GM23248 (cell line): ENCODE measurements around the gene TMC2. TPM values are rescaled to one million over a fixed set of nuclear protein-coding genes. Genes with fewer than 3 reads are reported as not detected.

Experiments used
- DNase-seq: peaks from one replicate; pipeline ENCODE4 v3.0.0-alpha.2; 2015
- H2AFZ ChIP-seq: fragments of 200-600 bp; sonication (generic); 2 replicates; pipeline ENCODE4 v1.6.1; 2016; ENCODE audit warnings: antibody characterized with exemption
- H3F3A ChIP-seq: fragments of 200-600 bp; sonication (generic); 2 replicates; pipeline ENCODE4 v1.6.1; 2016; ENCODE audit warnings: mild to moderate bottlenecking, antibody characterized with exemption, mixed run types; ENCODE audit not compliant: insufficient read depth
- H3K27ac ChIP-seq: fragments of 200-600 bp; sonication (generic); 2 replicates; pipeline ENCODE4 v1.5.1; 2016; ENCODE audit warnings: mild to moderate bottlenecking
- H3K27me3 ChIP-seq: fragments of 200-600 bp; sonication (generic); replicated peaks from 2 replicates; pipeline ENCODE4 v1.6.1; 2016; ENCODE audit warnings: mild to moderate bottlenecking; ENCODE audit not compliant: insufficient read depth
- H3K36me3 ChIP-seq: fragments of 200-600 bp; sonication (generic); 2 replicates; pipeline ENCODE4 v1.6.1; 2016; ENCODE audit warnings: low read depth, mild to moderate bottlenecking
- H3K4me1 ChIP-seq: fragments of 200-600 bp; sonication (generic); 2 replicates; pipeline ENCODE4 v1.6.1; 2016; ENCODE audit warnings: mild to moderate bottlenecking; ENCODE audit not compliant: insufficient read depth
- H3K4me2 ChIP-seq: fragments of 200-600 bp; sonication (generic); one replicate; pipeline ENCODE4 v1.6.1; 2016; ENCODE audit warnings: mild to moderate bottlenecking; ENCODE audit not compliant: unreplicated experiment
- H3K4me3 ChIP-seq: fragments of 200-600 bp; sonication (generic); 2 replicates; pipeline ENCODE4 v1.5.1; 2016; ENCODE audit warnings: mild to moderate bottlenecking
- H3K79me2 ChIP-seq: fragments of 200-600 bp; sonication (generic); 2 replicates; pipeline ENCODE4 v1.6.1; 2016; ENCODE audit warnings: mild to moderate bottlenecking; ENCODE audit not compliant: insufficient read depth
- H3K9ac ChIP-seq: fragments of 200-600 bp; sonication (generic); 2 replicates; pipeline ENCODE4 v1.6.1; 2016; ENCODE audit warnings: mild to moderate bottlenecking
- H3K9me2 ChIP-seq: fragments of 200-600 bp; sonication (generic); 2 replicates; pipeline ENCODE4 v1.6.1; 2016; ENCODE audit warnings: mixed run types, mild to moderate bottlenecking, moderate library complexity; ENCODE audit not compliant: insufficient read depth
- H3K9me3 ChIP-seq: fragments of 200-600 bp; sonication (generic); one replicate; pipeline ENCODE4 v1.6.1; 2017; ENCODE audit warnings: low read depth
- H4K20me1 ChIP-seq: fragments of 200-600 bp; sonication (generic); 2 replicates; pipeline ENCODE4 v1.6.0; 2016; ENCODE audit not compliant: insufficient read depth
- EZH2 ChIP-seq: fragments of 200-600 bp; sonication (generic); IDR thresholded peaks from 2 replicates; pipeline ENCODE4 v1.6.1; 2018; ENCODE audit warnings: antibody characterized with exemption, mild to moderate bottlenecking; ENCODE audit not compliant: insufficient read depth, poor library complexity, severe bottlenecking
- EZH2phosphoT487 ChIP-seq: fragments of 200-600 bp; sonication (generic); IDR thresholded peaks from 2 replicates; pipeline ENCODE4 v1.6.1; 2018; ENCODE audit warnings: antibody characterized with exemption, moderate library complexity, mild to moderate bottlenecking, low read depth; ENCODE audit not compliant: insufficient read depth
- WGBS, 2 experiments: methylation state at CpG; one replicate each; pipeline ENCODE4 v1.1.6; 2015 to 2017; ENCODE audit warnings: low lambda C conversion rate in 2 of 2, low coverage in 1 of 2; ENCODE audit errors: missing lambda C conversion rate in 2 of 2; 5-methylcytosine and 5-hydroxymethylcytosine counted together
- in situ Hi-C: fragments of 300-500 bp; cut with MboI; formaldehyde crosslinking; loops from 2 replicates; pipeline ENCODE4 v1.15.0; 2020
- polyA plus RNA-seq: library from polyadenylated mRNA; unstranded; fragments of >200 nt; fragmentation: Nextera tagmentation; extraction: Ambion mirVana; gene quantifications from 2 replicates; pipeline ENCODE4 v1.2.1, GENCODE V29; 2016
- total RNA-seq: library from RNA; depleted of rRNA; stranded (reverse); fragments of >200 nt; shearing (Covaris generic); gene quantifications from 2 replicates; pipeline ENCODE4 v1.2.3, GENCODE V29; 2014

TMC2 gene
- total and polyA plus RNA-seq, 2 experiments from 2014 or later: not detected

DNA sequence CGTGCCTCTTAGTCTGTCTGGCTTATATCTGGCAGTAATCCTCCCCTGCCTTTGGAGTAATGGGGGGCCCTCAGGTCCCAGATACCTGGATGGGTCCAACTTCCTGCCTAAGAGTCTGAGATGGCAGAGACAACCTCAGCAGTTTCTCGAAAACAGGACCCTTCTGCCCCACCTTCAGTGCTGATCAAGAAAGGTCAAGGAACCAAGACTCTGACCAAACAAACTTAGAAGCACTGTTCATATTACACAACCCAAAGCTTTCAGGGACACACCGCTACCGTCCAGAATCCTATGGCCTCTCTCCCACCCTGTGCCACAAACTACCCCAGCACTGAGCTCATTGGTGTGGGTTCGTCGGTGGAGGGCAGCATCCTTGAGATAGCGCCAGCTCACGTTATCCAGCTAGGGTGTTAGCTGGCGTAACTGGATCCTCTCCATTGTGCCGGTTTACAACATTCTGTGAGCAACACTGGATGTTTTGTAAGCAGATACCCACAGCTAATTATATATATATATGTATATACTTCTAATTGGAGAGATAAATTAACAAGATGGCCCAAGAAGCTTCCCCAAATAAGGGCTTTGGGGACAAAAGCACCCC, 7.6 kb upstream of the TMC2 start:
- Histone ChIP-seq H4K20me1 (no peaks in the 10 kb centered on the region), H3K9me2 (no peaks in the 10 kb centered on the region), H3K4me3 (no peak overlapping the region), H2AFZ (no peak overlapping the region), H3K4me1 (no peaks in the 10 kb centered on the region), H3K9me3 (no peaks in the 10 kb centered on the region), H3K9ac (no peak overlapping the region), H3K27ac (no peak overlapping the region), H3K4me2 (no peak overlapping the region), H3K27me3 (no peaks in the 10 kb centered on the region), H3K79me2 (no peaks in the 10 kb centered on the region), H3F3A (no peaks in the 10 kb centered on the region), H3K36me3 (no peaks in the 10 kb centered on the region)
- TF ChIP-seq EZH2 (no peak), EZH2phosphoT487 (no peak)
- 60 to 63% methylated on average over 10 of the region's 10 CpGs for WGBS, 2 experiments
- in situ Hi-C loops: loop anchor here (10.0 kb wide), 1 partner anchor 116 kb away; no protein-coding TSS in a partner anchor
- no peak for DNase-seq

DNA sequence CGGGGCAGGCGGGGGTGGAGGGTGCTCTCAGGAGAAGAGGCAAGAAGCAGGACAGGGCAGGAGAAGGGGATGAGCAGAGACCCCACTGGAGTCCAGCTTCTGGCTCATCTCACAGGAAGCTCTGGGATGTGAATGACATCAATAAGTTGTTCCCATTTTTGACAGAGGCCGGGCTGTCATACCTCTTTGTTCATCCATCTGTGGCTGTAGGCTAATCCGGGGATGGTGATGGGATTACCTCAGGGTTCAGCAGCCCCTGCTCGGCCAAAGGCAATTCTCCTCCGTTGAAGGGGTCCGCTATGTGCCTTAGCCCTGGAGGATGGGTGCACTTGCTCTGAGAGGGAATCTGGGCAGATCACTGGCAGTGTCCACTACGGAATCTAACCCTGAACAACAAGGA, 3.3 kb upstream of the TMC2 start:
- TF ChIP-seq EZH2phosphoT487: no peak
- TF ChIP-seq EZH2: no peak
- Histone ChIP-seq H3K4me3 (no peak overlapping the region), H3K4me1 (no peaks in the 10 kb centered on the region), H2AFZ (no peak overlapping the region), H4K20me1 (no peaks in the 10 kb centered on the region), H3K9ac (no peak overlapping the region), H3K36me3 (no peaks in the 10 kb centered on the region), H3F3A (no peaks in the 10 kb centered on the region), H3K9me3 (no peaks in the 10 kb centered on the region), H3K27ac (no peak overlapping the region), H3K79me2 (no peaks in the 10 kb centered on the region), H3K4me2 (no peak overlapping the region), H3K9me2 (no peaks in the 10 kb centered on the region), H3K27me3 (peaks cover 20% of the 10 kb centered on the region)
- in situ Hi-C loops: no loop called here
- WGBS, 2 experiments: 59 to 62% methylated on average over 8 of the region's 8 CpGs
- no peak for DNase-seq

GRCh38 chr20:2535711-2536559, 438 bp upstream of the TMC2 start:
- Histone ChIP-seq H3K36me3 (no peaks in the 10 kb centered on the region), H4K20me1 (no peaks in the 10 kb centered on the region), H3K4me2 (no peak overlapping the region), H3K27ac (no peak overlapping the region), H3K9me3 (no peaks in the 10 kb centered on the region), H3K27me3 (peaks cover 46% of the 10 kb centered on the region), H2AFZ (no peak overlapping the region), H3K4me3 (no peak overlapping the region), H3F3A (no peaks in the 10 kb centered on the region), H3K4me1 (no peaks in the 10 kb centered on the region), H3K9me2 (no peaks in the 10 kb centered on the region), H3K79me2 (no peaks in the 10 kb centered on the region), H3K9ac (no peak overlapping the region)
- WGBS, 2 experiments: 44 to 49% methylated on average over 12 of the region's 12 CpGs
- no peak for DNase-seq
- TF ChIP-seq EZH2phosphoT487 (no peak), EZH2 (no peak)
- in situ Hi-C loops: no loop called here

DNA sequence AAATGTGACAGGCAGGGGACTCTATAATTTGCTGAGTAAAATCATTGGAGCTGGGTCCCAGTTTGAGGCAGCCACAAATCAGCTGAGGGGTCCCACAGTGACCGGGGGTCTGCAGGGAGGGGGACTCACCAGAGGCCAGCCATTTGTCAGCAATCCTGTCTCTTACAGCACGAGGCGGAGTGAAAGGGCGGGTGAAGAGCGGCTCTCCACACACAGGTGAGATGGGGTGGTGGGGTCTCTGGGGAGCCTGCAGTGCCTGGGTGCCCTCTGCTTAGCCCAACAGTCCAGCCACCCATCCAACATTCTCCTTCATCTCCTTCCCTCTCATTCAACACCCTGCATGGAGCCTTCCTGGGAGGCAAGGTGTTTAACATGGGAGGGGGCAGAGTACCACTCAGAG, 728 bp downstream of the TMC2 start:
- WGBS, 2 experiments: 50 to 65% methylated on average over 5 of the region's 5 CpGs
- Histone ChIP-seq H3K4me1 (no peaks in the 10 kb centered on the region), H3K9me3 (no peaks in the 10 kb centered on the region), H3K9me2 (no peaks in the 10 kb centered on the region), H4K20me1 (no peaks in the 10 kb centered on the region), H2AFZ (no peak overlapping the region), H3K27ac (no peak overlapping the region), H3K4me3 (no peak overlapping the region), H3K79me2 (no peaks in the 10 kb centered on the region), H3F3A (no peaks in the 10 kb centered on the region), H3K9ac (no peak overlapping the region), H3K27me3 (peaks cover 57% of the 10 kb centered on the region), H3K36me3 (no peaks in the 10 kb centered on the region), H3K4me2 (no peak overlapping the region)
- no peak for DNase-seq
- in situ Hi-C loops: no loop called here
- TF ChIP-seq EZH2phosphoT487 (no peak), EZH2 (no peak)
